Tibial nerve (tissue), 4 donors: Measurements from ENCODE around the gene NONO. TPM values are rescaled to one million over a fixed set of nuclear protein-coding genes. Genes with fewer than 3 reads are reported as not detected.
"Not testable (repeated sequence)": the region's sequence is repeated elsewhere in the genome, so short reads cannot be mapped to it uniquely, and the experiment has no call there.

Experiments used
- DNase-seq, 2 donors: peaks; one replicate each; pipeline ENCODE4 v3.0.0-alpha.2; 2019; ENCODE audit warnings: low spot score in 2 of 2
- H3K27ac ChIP-seq, 4 donors: fragments of 200-600 bp; sonication (generic) in 3 of 4; one replicate each; pipeline ENCODE4 v1.5.1; 2017 to 2019; ENCODE audit warnings: mild to moderate bottlenecking in 1 of 4
- H3K27me3 ChIP-seq, 2 donors: fragments of 200-600 bp; sonication (generic) in 1 of 2; one replicate each; pipeline versions ENCODE4 v1.5.1 to v1.6.0; 2017 to 2019
- H3K36me3 ChIP-seq, 3 donors: fragments of 200-600 bp; sonication (generic); one replicate each; pipeline ENCODE4 v1.5.1; 2018 to 2019
- H3K4me1 ChIP-seq, 4 donors: fragments of 200-600 bp; sonication (generic) in 3 of 4; one replicate each; pipeline ENCODE4 v1.5.1; 2017 to 2019
- H3K4me3 ChIP-seq, 4 donors: fragments of 200-600 bp; sonication (generic) in 3 of 4; one replicate each; pipeline ENCODE4 v1.5.1; 2017 to 2019; ENCODE audit warnings: mild to moderate bottlenecking in 1 of 4, moderate library complexity in 1 of 4
- H3K9me3 ChIP-seq, 4 donors: fragments of 200-600 bp; sonication (generic) in 3 of 4; one replicate each; pipeline ENCODE4 v1.5.1; 2017 to 2019
- CTCF ChIP-seq, 5 experiments: fragments of 200-600 bp in 3 of 5; fragments of 450-650 bp in 2 of 5; sonication (generic) in 3 of 5; IDR thresholded peaks; one replicate each; pipeline ENCODE4 v1.5.1; 2016 to 2019; ENCODE audit warnings: antibody characterized with exemption in 5 of 5, mild to moderate bottlenecking in 3 of 5, moderate library complexity in 2 of 5
- EP300 ChIP-seq, 2 donors: sonication (generic); formaldehyde crosslinking; IDR thresholded peaks; one replicate each; pipeline ENCODE4 v1.6.1; 2017; ENCODE audit warnings: antibody characterized with exemption in 2 of 2, mild to moderate bottlenecking in 1 of 2
- POLR2A ChIP-seq, 2 donors: fragments of 450-650 bp; IDR thresholded peaks; one replicate each; pipeline ENCODE4 v1.6.1; 2017; ENCODE audit warnings: antibody characterized with exemption in 2 of 2, mild to moderate bottlenecking in 2 of 2, moderate library complexity in 2 of 2
- WGBS, 2 donors: methylation state at CpG; one replicate each; pipeline ENCODE4 v1.1.5; 2018; 5-methylcytosine and 5-hydroxymethylcytosine counted together
- total RNA-seq, 4 donors: library from RNA; depleted of rRNA; stranded (reverse); fragments of >200 nt; gene quantifications; one replicate each; pipeline ENCODE4 v1.1.0, GENCODE V29; 2016

Gene NONO
- total RNA-seq, 4 donors from 2014 or later, result 180 to 247 (median 218) TPM

- Histone ChIP-seq H3K36me3 (peaks cover 0 to 30% (median 0%) of the 10 kb centered on the region in 3 donors), H3K9me3 (no peaks in the 10 kb centered on the region), H3K27me3 (no peaks in the 10 kb centered on the region), H3K4me3 (no peak overlapping the region), H3K4me1 (no peaks in the 10 kb centered on the region), H3K27ac (no peak overlapping the region)
- no peak for DNase-seq
- WGBS, 2 donors, result 70 to 83% methylated on average over 3 to 5 of the region's 5 CpGs
- TF ChIP-seq POLR2A (IDR thresholded peaks at IDR 0.05), result no peak
- no peak for TF ChIP-seq EP300 (IDR thresholded peaks at IDR 0.05)
- no peak for TF ChIP-seq CTCF (IDR thresholded peaks at IDR 0.05)
Measured at GRCh38 chrX:71302461-71303213, 19.2 kb downstream of the NONO start.

GRCh38 chrX:71304561-71304960 lies 21.1 kb downstream of the NONO start:
- H3K9me3 ChIP-seq, result no peaks in the 10 kb centered on the region
- H3K27ac ChIP-seq, result no peak overlapping the region
- 70 to 90% methylated on average over 2 of the region's 2 CpGs for WGBS, 2 donors
- no peak overlapping the region for H3K4me3 ChIP-seq
- DNase-seq, result no peak
- H3K4me1 ChIP-seq, result no peaks in the 10 kb centered on the region
- H3K27me3 ChIP-seq, result no peaks in the 10 kb centered on the region
- TF ChIP-seq POLR2A (IDR thresholded peaks at IDR 0.05) (no peak), EP300 (IDR thresholded peaks at IDR 0.05) (no peak), CTCF (IDR thresholded peaks at IDR 0.05) (no peak)
- peaks cover 0 to 11% (median 0%) of the 10 kb centered on the region in 3 donors for H3K36me3 ChIP-seq

GRCh38 chrX:71315917-71316316 lies 32.5 kb downstream of the NONO start:
- DNase-seq, result no peak
- Histone ChIP-seq H3K27me3 (no peaks in the 10 kb centered on the region), H3K27ac (no peak overlapping the region), H3K36me3 (no peaks in the 10 kb centered on the region), H3K4me1 (no peaks in the 10 kb centered on the region), H3K4me3 (no peak overlapping the region), H3K9me3 (no peaks in the 10 kb centered on the region)
- 86 to 95% methylated on average over 6 to 7 of the region's 7 CpGs for WGBS, 2 donors
- TF ChIP-seq POLR2A (IDR thresholded peaks at IDR 0.05) (no peak), EP300 (IDR thresholded peaks at IDR 0.05) (no peak), CTCF (IDR thresholded peaks at IDR 0.05) (no peak)

GRCh38 chrX:71316959-71317358 lies 33.5 kb downstream of the NONO start:
- not testable (repeated sequence) for H3K4me1 ChIP-seq, DNase-seq, H3K27ac ChIP-seq, H3K36me3 ChIP-seq, H3K4me3 ChIP-seq, H3K9me3 ChIP-seq, H3K27me3 ChIP-seq
- WGBS, 2 donors, result 0 to 39% methylated on average over 1 of the region's 1 CpG

- no peak for DNase-seq
- Histone ChIP-seq H3K27me3 (no peaks in the 10 kb centered on the region), H3K4me1 (no peaks in the 10 kb centered on the region), H3K9me3 (no peaks in the 10 kb centered on the region), H3K27ac (no peak overlapping the region), H3K4me3 (no peak overlapping the region), H3K36me3 (no peaks in the 10 kb centered on the region)
- WGBS, 2 donors, result 62 to 89% methylated on average over 1 of the region's 1 CpG
- no peak for TF ChIP-seq EP300 (IDR thresholded peaks at IDR 0.05)
- no peak for TF ChIP-seq POLR2A (IDR thresholded peaks at IDR 0.05)
- no peak for TF ChIP-seq CTCF (IDR thresholded peaks at IDR 0.05)
Measured at GRCh38 chrX:71320126-71320525, 36.7 kb downstream of the NONO start.
